Muscle layer of colon (tissue), 2 donors: ENCODE measurements around the gene IQCK.

Experiments
- H3K27ac ChIP-seq: one replicate; pipeline ENCODE4 v1.7.0; 2013; ENCODE audit warnings: low read depth, mild to moderate bottlenecking, low read length, moderate library complexity
- H3K27me3 ChIP-seq, 2 donors: one replicate each; pipeline ENCODE4 v1.7.0; 2013; ENCODE audit warnings: low read length in 2 of 2, mild to moderate bottlenecking in 2 of 2; ENCODE audit not compliant: insufficient read depth in 2 of 2, control insufficient read depth in 1 of 2
- H3K36me3 ChIP-seq: one replicate; pipeline ENCODE4 v1.7.0; 2013; ENCODE audit warnings: mild to moderate bottlenecking, low read length; ENCODE audit not compliant: insufficient read depth
- H3K4me1 ChIP-seq: one replicate; pipeline ENCODE4 v1.7.0; 2013; ENCODE audit warnings: mild to moderate bottlenecking, low read length; ENCODE audit not compliant: insufficient read depth
- H3K4me3 ChIP-seq, 2 donors: one replicate each; pipeline ENCODE4 v1.7.0; 2013; ENCODE audit warnings: low read length in 2 of 2, low read depth in 1 of 2, mild to moderate bottlenecking in 1 of 2, moderate library complexity in 1 of 2
- H3K9ac ChIP-seq: one replicate; pipeline ENCODE4 v1.7.0; 2013; ENCODE audit warnings: low read length
- H3K9me3 ChIP-seq: one replicate; pipeline ENCODE4 v1.7.0; 2013; ENCODE audit warnings: mild to moderate bottlenecking, low read length
- donor health status: abdominal sarcoma.
- donor health status: Adenocarcinoma of cecum.

IQCK gene

GRCh38 chr16:19833581-19833980 is 115.5 kb downstream of the IQCK start:
- H3K9me3 ChIP-seq: no peaks in the 10 kb centered on the region
- no peak overlapping the region for H3K4me3 ChIP-seq
- H3K4me1 ChIP-seq: no peaks in the 10 kb centered on the region
- H3K27me3 ChIP-seq: no peaks in the 10 kb centered on the region
- H3K27ac ChIP-seq: no peak overlapping the region
- no peak overlapping the region for H3K9ac ChIP-seq
- H3K36me3 ChIP-seq: no peaks in the 10 kb centered on the region

DNA sequence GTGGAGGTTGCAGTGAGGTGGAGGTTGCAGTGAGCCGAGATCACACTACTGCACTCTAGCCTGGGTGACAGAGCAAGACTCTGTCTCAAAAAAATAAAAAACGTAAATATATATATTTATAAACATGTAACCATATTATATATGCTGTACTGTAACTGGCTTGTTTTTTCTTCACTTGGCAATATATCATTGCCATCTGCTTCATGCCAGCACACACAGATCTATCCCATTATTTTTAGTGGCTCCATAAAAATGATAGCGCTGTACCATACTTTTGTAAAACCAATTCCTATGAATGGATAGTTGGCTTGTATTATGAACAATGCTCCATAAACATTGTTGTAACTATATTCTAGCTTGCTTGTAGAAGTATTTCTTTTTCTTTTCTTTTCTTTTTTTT is 117.1 kb downstream of the IQCK start:
- Histone ChIP-seq H3K4me3 (no peak overlapping the region), H3K4me1 (no peaks in the 10 kb centered on the region), H3K27ac (no peak overlapping the region), H3K36me3 (no peaks in the 10 kb centered on the region), H3K9ac (no peak overlapping the region), H3K27me3 (no peaks in the 10 kb centered on the region), H3K9me3 (no peaks in the 10 kb centered on the region)

- Histone ChIP-seq H3K4me1 (no peaks in the 10 kb centered on the region), H3K27me3 (no peaks in the 10 kb centered on the region), H3K27ac (no peak overlapping the region), H3K4me3 (no peak overlapping the region), H3K9ac (no peak overlapping the region), H3K9me3 (no peaks in the 10 kb centered on the region), H3K36me3 (no peaks in the 10 kb centered on the region)
Measured at GRCh38 chr16:19835968-19836421, 117.9 kb downstream of the IQCK start.

DNA sequence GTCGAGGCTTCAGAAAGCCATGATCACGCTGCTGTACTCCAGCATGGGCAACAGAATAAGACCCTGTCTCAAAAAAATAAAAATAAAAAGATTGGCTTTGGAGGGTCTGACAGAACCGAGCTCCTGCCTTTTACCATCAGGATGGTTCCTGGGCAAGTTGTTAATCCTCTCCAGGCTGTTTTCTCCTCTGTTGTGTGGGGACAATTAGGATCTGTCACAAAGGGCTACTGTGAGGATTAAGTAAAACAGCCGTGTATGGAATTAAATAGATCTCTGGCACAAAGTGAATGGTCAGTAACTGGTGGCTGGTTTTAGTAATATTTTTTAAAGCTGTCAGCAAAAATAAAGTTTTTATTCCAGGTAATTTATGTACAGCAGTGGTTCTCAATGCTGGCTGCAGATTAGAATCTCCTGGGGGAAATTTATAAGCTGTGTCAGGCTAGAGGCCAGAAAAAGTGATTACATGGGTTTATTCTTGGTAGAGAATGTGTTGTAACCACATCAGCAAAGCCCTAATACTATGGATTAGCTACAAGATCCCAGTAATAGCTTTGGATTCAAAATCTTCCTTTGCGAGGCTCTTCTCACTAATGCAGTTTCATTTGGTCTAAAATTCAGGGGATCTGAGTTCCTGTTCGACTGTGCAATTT is 119.4 kb downstream of the IQCK start:
- Histone ChIP-seq H3K4me1 (no peaks in the 10 kb centered on the region), H3K36me3 (no peaks in the 10 kb centered on the region), H3K4me3 (no peak overlapping the region), H3K9ac (no peak overlapping the region), H3K27me3 (no peaks in the 10 kb centered on the region), H3K9me3 (no peaks in the 10 kb centered on the region), H3K27ac (no peak overlapping the region)

DNA sequence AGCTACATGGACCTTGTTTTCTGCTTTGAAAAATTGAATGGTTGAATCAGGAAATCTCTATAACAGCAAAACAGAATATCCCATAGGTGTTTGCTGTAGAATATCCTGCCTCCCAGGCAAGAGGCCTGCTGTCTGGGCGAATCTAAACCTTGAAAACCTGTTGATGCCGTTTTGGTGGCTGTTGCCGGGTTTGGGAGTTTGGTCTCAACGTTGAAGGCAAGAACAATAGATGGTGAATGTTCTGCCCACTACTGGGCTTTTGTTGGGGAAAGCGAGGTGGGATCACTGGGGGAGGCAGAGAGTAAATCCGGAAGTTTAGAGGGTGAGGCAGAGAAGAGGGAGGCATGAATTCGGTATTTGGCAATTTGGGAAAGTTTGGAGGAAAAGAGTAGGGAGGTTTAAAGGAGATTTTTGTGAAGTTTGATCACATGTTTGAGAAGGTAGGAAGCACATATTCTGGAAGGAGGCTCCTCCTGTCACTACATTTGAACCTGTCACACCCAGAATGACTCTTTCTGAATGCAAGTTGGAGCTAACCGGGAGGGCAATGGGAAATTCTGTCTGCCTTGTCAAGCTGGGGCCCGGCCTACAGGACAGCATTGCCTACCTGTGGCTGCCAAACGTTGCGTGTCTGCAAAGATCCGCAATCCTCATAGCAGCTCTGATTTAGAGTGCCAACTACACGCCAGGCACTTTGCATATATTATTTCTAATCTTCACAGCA is 120.1 kb downstream of the IQCK start:
- Histone ChIP-seq H3K9me3 (no peaks in the 10 kb centered on the region), H3K27me3 (no peaks in the 10 kb centered on the region), H3K9ac (no peak overlapping the region), H3K36me3 (no peaks in the 10 kb centered on the region), H3K4me1 (no peaks in the 10 kb centered on the region), H3K4me3 (no peak overlapping the region), H3K27ac (no peak overlapping the region)

GRCh38 chr16:19840524-19841110 is 122.5 kb downstream of the IQCK start:
- Histone ChIP-seq H3K9ac (no peak overlapping the region), H3K36me3 (no peaks in the 10 kb centered on the region), H3K9me3 (no peaks in the 10 kb centered on the region), H3K27ac (no peak overlapping the region), H3K4me1 (no peaks in the 10 kb centered on the region), H3K4me3 (no peak overlapping the region), H3K27me3 (no peaks in the 10 kb centered on the region)

DNA sequence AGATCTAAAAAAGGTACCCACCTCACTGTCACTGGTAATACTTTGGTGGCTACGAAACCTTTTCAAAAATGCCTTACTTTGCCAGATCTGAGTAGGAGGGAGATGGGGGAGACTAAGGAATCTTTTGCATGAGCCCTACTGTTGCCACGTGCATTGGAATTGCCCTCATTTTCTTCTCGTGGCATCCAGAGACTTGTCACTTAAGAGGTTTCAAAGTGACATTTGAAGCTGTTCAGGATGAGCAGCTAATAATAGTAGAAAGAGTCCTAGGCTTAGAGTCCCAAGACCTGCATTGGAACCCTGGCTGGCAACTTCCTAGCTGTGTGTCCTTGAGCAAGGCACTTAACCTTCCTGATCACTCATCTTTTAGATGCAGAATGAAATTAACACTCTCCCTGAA is 123.1 kb downstream of the IQCK start:
- Histone ChIP-seq H3K9ac (no peak overlapping the region), H3K4me1 (no peaks in the 10 kb centered on the region), H3K36me3 (no peaks in the 10 kb centered on the region), H3K27me3 (no peaks in the 10 kb centered on the region), H3K27ac (no peak overlapping the region), H3K9me3 (no peaks in the 10 kb centered on the region), H3K4me3 (no peak overlapping the region)

- Histone ChIP-seq H3K4me3 (no peak overlapping the region), H3K27me3 (no peaks in the 10 kb centered on the region), H3K4me1 (no peaks in the 10 kb centered on the region), H3K36me3 (no peaks in the 10 kb centered on the region), H3K9ac (no peak overlapping the region), H3K27ac (no peak overlapping the region), H3K9me3 (no peaks in the 10 kb centered on the region)
Measured at GRCh38 chr16:19842426-19843157, 124.5 kb downstream of the IQCK start.

GRCh38 chr16:19843371-19843770 is 125.3 kb downstream of the IQCK start:
- H3K9me3 ChIP-seq: no peaks in the 10 kb centered on the region
- no peak overlapping the region for H3K27ac ChIP-seq
- no peak overlapping the region for H3K9ac ChIP-seq
- H3K36me3 ChIP-seq: no peaks in the 10 kb centered on the region
- H3K4me3 ChIP-seq: no peak overlapping the region
- no peaks in the 10 kb centered on the region for H3K4me1 ChIP-seq
- no peaks in the 10 kb centered on the region for H3K27me3 ChIP-seq

DNA sequence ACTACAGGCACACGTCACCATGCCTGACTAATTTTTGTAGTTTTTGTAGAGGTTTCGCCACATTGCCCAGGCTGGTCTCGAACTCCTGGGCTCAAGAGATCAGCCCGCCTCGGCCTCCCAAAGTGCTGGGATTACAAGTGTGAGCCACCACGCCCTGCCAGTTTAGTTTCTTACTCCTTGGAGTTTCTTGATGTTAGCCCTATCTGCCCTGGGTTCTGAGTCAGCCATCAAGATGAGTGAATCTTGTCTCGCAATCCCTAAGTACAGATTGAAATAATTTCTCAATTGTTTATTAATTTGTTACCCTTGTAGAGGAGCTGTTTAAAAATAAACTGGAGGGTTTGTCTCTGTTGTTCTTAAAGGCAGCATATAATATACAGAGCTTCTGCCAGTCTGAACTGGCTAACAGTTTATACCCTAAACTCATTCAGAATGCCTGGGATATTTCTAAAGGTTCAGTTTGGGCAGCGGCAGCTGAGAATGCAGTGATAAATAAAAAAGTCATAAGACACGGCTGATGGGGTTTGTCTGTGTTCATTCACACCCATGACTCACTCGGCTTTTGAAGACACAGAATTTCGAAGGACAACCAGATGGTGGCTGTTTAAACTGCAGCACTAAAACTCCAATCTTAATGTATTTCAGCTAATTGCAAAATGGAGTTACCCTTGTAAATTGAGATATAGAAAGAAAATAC is 127.0 kb downstream of the IQCK start:
- Histone ChIP-seq H3K36me3 (no peaks in the 10 kb centered on the region), H3K4me1 (no peaks in the 10 kb centered on the region), H3K9ac (no peak overlapping the region), H3K9me3 (no peaks in the 10 kb centered on the region), H3K4me3 (no peak overlapping the region), H3K27ac (no peak overlapping the region), H3K27me3 (no peaks in the 10 kb centered on the region)

- H3K9ac ChIP-seq: no peak overlapping the region
- H3K27ac ChIP-seq: no peak overlapping the region
- no peaks in the 10 kb centered on the region for H3K27me3 ChIP-seq
- H3K9me3 ChIP-seq: no peaks in the 10 kb centered on the region
- H3K4me1 ChIP-seq: no peaks in the 10 kb centered on the region
- no peak overlapping the region for H3K4me3 ChIP-seq
- H3K36me3 ChIP-seq: no peaks in the 10 kb centered on the region
Measured at GRCh38 chr16:19846436-19846835, 128.4 kb downstream of the IQCK start.
